GM21515 (cell line): ENCODE measurements around the gene GPR137C.
"Not testable (repeated sequence)": the region's sequence is repeated elsewhere in the genome, so short reads cannot be mapped to it uniquely, and the experiment has no call there.

Experiments used
- ATAC-seq: cut with Tn5 transposase; IDR thresholded peaks from one replicate; pipeline ENCODE4 v1.9.1; 2021; ENCODE audit not compliant: unreplicated experiment

Gene GPR137C

GRCh38 chr14:52563120-52563519, 10.5 kb downstream of the GPR137C start:
- no peak for ATAC-seq

- ATAC-seq: not testable (repeated sequence)
Observed at GRCh38 chr14:52568454-52568853, 15.8 kb downstream of the GPR137C start.

GRCh38 chr14:52575858-52576257, 23.2 kb downstream of the GPR137C start:
- ATAC-seq: no peak

GRCh38 chr14:52583544-52583943, 30.9 kb downstream of the GPR137C start:
- no peak for ATAC-seq

- ATAC-seq: no peak
Observed at GRCh38 chr14:52589646-52590045, 37.0 kb downstream of the GPR137C start.

GRCh38 chr14:52590318-52590717, 37.7 kb downstream of the GPR137C start:
- ATAC-seq: no peak

GRCh38 chr14:52596320-52596719, 43.7 kb downstream of the GPR137C start:
- ATAC-seq: no peak

- no peak for ATAC-seq
Observed at GRCh38 chr14:52596861-52597260, 44.2 kb downstream of the GPR137C start.

- ATAC-seq: no peak
Observed at GRCh38 chr14:52598568-52598967, 45.9 kb downstream of the GPR137C start.

GRCh38 chr14:52599974-52600373, 47.3 kb downstream of the GPR137C start:
- no peak for ATAC-seq

GRCh38 chr14:52602131-52602530, 49.5 kb downstream of the GPR137C start:
- no peak for ATAC-seq

- no peak for ATAC-seq
Observed at GRCh38 chr14:52607061-52607460, 54.4 kb downstream of the GPR137C start.

- ATAC-seq: no peak
Observed at GRCh38 chr14:52609445-52610044, 56.9 kb downstream of the GPR137C start.

GRCh38 chr14:52610187-52610586, 57.6 kb downstream of the GPR137C start:
- no peak for ATAC-seq

- ATAC-seq: no peak
Observed at GRCh38 chr14:52618602-52619001, 66.0 kb downstream of the GPR137C start.

GRCh38 chr14:52619687-52620086, 67.1 kb downstream of the GPR137C start:
- no peak for ATAC-seq

GRCh38 chr14:52640137-52640536, 87.5 kb downstream of the GPR137C start:
- ATAC-seq: no peak

- no peak for ATAC-seq
Observed at GRCh38 chr14:52641745-52642144, 89.1 kb downstream of the GPR137C start.

- no peak for ATAC-seq
Observed at GRCh38 chr14:52649511-52649910, 96.9 kb downstream of the GPR137C start.

GRCh38 chr14:52650774-52651173, 98.1 kb downstream of the GPR137C start:
- ATAC-seq: no peak

GRCh38 chr14:52656905-52657304, 104.3 kb downstream of the GPR137C start:
- ATAC-seq: no peak

GRCh38 chr14:52660325-52660724, 107.7 kb downstream of the GPR137C start:
- ATAC-seq: no peak

GRCh38 chr14:52660832-52661231, 108.2 kb downstream of the GPR137C start:
- no peak for ATAC-seq
